ENCODE data around the gene PCDHGB2. TPM values are rescaled to one million over a fixed set of nuclear protein-coding genes. Genes with fewer than 3 reads are reported as not detected.
A peak's percentile ranks its signal among the peaks of the same experiment; 100 is the strongest.
"Not testable (repeated sequence)": the region's sequence is repeated elsewhere in the genome, so short reads cannot be mapped to it uniquely, and the experiment has no call there.

The PCDHGB2 gene
- total and polyA plus RNA-seq, 2 donors from 2014 or later: 4.0 TPM; not detected in 1

- no peak overlapping the region for H3K27ac ChIP-seq (ENCODE audit: low read depth in 2 of 2, low read length in 2 of 2)
- FAIRE-seq: no peak
- no peak overlapping the region for H3K4me3 ChIP-seq (ENCODE audit: low read length in 3 of 3)
- no peaks in the 10 kb centered on the region for H3K4me1 ChIP-seq (ENCODE audit: control insufficient read depth in 2 of 3, insufficient read depth in 2 of 3, low read depth in 1 of 3, low read length in 3 of 3)
- no peaks in the 10 kb centered on the region for H3K27me3 ChIP-seq (ENCODE audit: control insufficient read depth, insufficient read depth, low read length)
- no peak for DNase-seq
- TF ChIP-seq CTCF (IDR thresholded peaks at IDR 0.05; ENCODE audit: borderline replicate concordance, extremely low read depth, insufficient read depth): no peak
- H3K9me3 ChIP-seq (ENCODE audit: control insufficient read depth in 2 of 3, insufficient read depth in 1 of 3, low read length in 3 of 3): peaks cover 2 to 45% (median 11%) of the 10 kb centered on the region in 3 donors
- H3K9ac ChIP-seq (ENCODE audit: low read length in 3 of 3): no peak overlapping the region
- no peaks in the 10 kb centered on the region for H3K36me3 ChIP-seq (ENCODE audit: control insufficient read depth in 2 of 3, insufficient read depth in 3 of 3, low read length in 3 of 3)
- intact Hi-C loops (cut with DNase I): no loop called here
Observed at GRCh38 chr5:141345327-141345726, 14.5 kb upstream of the PCDHGB2 start.

- H3K9ac ChIP-seq (ENCODE audit: low read length in 3 of 3); H3K36me3 ChIP-seq (ENCODE audit: control insufficient read depth in 2 of 3, insufficient read depth in 3 of 3, low read length in 3 of 3); H3K4me1 ChIP-seq (ENCODE audit: control insufficient read depth in 2 of 3, insufficient read depth in 2 of 3, low read depth in 1 of 3, low read length in 3 of 3); H3K4me3 ChIP-seq (ENCODE audit: low read length in 3 of 3); H3K27ac ChIP-seq (ENCODE audit: low read depth in 2 of 2, low read length in 2 of 2); DNase-seq; FAIRE-seq; intact Hi-C loops (cut with DNase I); H3K27me3 ChIP-seq (ENCODE audit: control insufficient read depth, insufficient read depth, low read length): not testable (repeated sequence)
- H3K9me3 ChIP-seq (ENCODE audit: control insufficient read depth in 2 of 3, insufficient read depth in 1 of 3, low read length in 3 of 3): peaks cover 2 to 50% (median 13%) of the 10 kb centered on the region in 3 donors
Observed at GRCh38 chr5:141346017-141346416, 13.8 kb upstream of the PCDHGB2 start.

GRCh38 chr5:141349917-141350619 is 9.7 kb upstream of the PCDHGB2 start, which contains the start of gene PCDHGB1:
Gene PCDHGB1 (plus strand): TSS chr5:141350099. CDS start chr5:141350261, 162 bp downstream.
- no peak within 1 kb of the TSS for H3K27ac ChIP-seq (ENCODE audit: low read depth in 2 of 2, low read length in 2 of 2)
- H3K36me3 ChIP-seq (ENCODE audit: control insufficient read depth in 2 of 3, insufficient read depth in 3 of 3, low read length in 3 of 3): no peaks in the 10 kb centered on the region
- intact Hi-C loops (cut with DNase I): no loop called here
- no peak for FAIRE-seq
- H3K4me3 ChIP-seq (ENCODE audit: low read length in 3 of 3): peak within 1 kb of the TSS in 2 of 3 donors; percentile 10 to 21
- H3K9me3 ChIP-seq (ENCODE audit: control insufficient read depth in 2 of 3, insufficient read depth in 1 of 3, low read length in 3 of 3): peaks cover 0 to 40% (median 15%) of the 10 kb centered on the region in 3 donors
- no peaks in the 10 kb centered on the region for H3K4me1 ChIP-seq (ENCODE audit: control insufficient read depth in 2 of 3, insufficient read depth in 2 of 3, low read depth in 1 of 3, low read length in 3 of 3)
- DNase-seq: peak in 1 of 5 donors; percentile 45
- TF ChIP-seq CTCF (IDR thresholded peaks at IDR 0.05; ENCODE audit: borderline replicate concordance, extremely low read depth, insufficient read depth): peak; percentile 27
- H3K9ac ChIP-seq (ENCODE audit: low read length in 3 of 3): no peak within 1 kb of the TSS
- no peaks in the 10 kb centered on the region for H3K27me3 ChIP-seq (ENCODE audit: control insufficient read depth, insufficient read depth, low read length)

- FAIRE-seq: no peak
- Histone ChIP-seq H3K4me1 (ENCODE audit: control insufficient read depth in 2 of 3, insufficient read depth in 2 of 3, low read depth in 1 of 3, low read length in 3 of 3) (no peaks in the 10 kb centered on the region), H3K4me3 (ENCODE audit: low read length in 3 of 3) (no peak overlapping the region), H3K9ac (ENCODE audit: low read length in 3 of 3) (no peak overlapping the region), H3K27ac (ENCODE audit: low read depth in 2 of 2, low read length in 2 of 2) (no peak overlapping the region), H3K36me3 (ENCODE audit: control insufficient read depth in 2 of 3, insufficient read depth in 3 of 3, low read length in 3 of 3) (no peaks in the 10 kb centered on the region), H3K27me3 (ENCODE audit: control insufficient read depth, insufficient read depth, low read length) (no peaks in the 10 kb centered on the region), H3K9me3 (ENCODE audit: control insufficient read depth in 2 of 3, insufficient read depth in 1 of 3, low read length in 3 of 3) (peaks cover 2 to 50% (median 20%) of the 10 kb centered on the region in 3 donors)
- DNase-seq: no peak
- no peak for TF ChIP-seq CTCF (IDR thresholded peaks at IDR 0.05; ENCODE audit: borderline replicate concordance, extremely low read depth, insufficient read depth)
- intact Hi-C loops (cut with DNase I): no loop called here
Observed at GRCh38 chr5:141351591-141351990, 8.2 kb upstream of the PCDHGB2 start.

Measured in kidney (tissue), 14 donors.